OCI-LY7 (cell line): ENCODE measurements around the gene NOXA1. TPM values are rescaled to one million over a fixed set of nuclear protein-coding genes. Genes with fewer than 3 reads are reported as not detected.
A peak's percentile ranks its signal among the peaks of the same experiment; 100 is the strongest.

Source experiments
- BruUV-seq: library from RNA; stranded (reverse); fragments of 400-500 nt; replicated peaks from 2 replicates; lab custom pipeline; 2021; lab: Mats Ljungman, UMichigan
- CTCF ChIA-PET: fragments of 300-600 bp; sonication (Branson Sonifier 250); formaldehyde crosslinking; loops from one replicate; lab custom pipeline; 2022; ENCODE audit warnings: antibody characterized with exemption; ENCODE audit not compliant: unreplicated experiment; lab: Charles Lee
- POLR2A ChIA-PET: fragments of 300-600 bp; sonication (Branson Sonifier 250); formaldehyde crosslinking; loops from one replicate; lab custom pipeline; 2022; ENCODE audit warnings: antibody characterized with exemption; lab: Charles Lee
- DNase-seq: peaks from one replicate; pipeline ENCODE4 v3.0.0-alpha.2; 2015; ENCODE audit warnings: low spot score
- H2AFZ ChIP-seq: fragments of 200-600 bp; sonication (generic), shearing (Covaris generic); 2 replicates; pipeline ENCODE4 v1.6.1; 2014; ENCODE audit warnings: mild to moderate bottlenecking, antibody characterized with exemption, low read length, moderate library complexity
- H3K27ac ChIP-seq: fragments of 200-600 bp; sonication (generic); 2 replicates; pipeline ENCODE4 v1.5.1; 2014; ENCODE audit warnings: mixed run types, low read depth, mild to moderate bottlenecking, moderate library complexity, low read length, inconsistent platforms; ENCODE audit not compliant: poor library complexity, severe bottlenecking
- H3K36me3 ChIP-seq: fragments of 200-600 bp; sonication (generic); 2 replicates; pipeline ENCODE4 v1.6.1; 2014; ENCODE audit warnings: mild to moderate bottlenecking, antibody characterized with exemption, low read length, moderate library complexity, mixed read lengths; ENCODE audit not compliant: insufficient read depth
- H3K4me1 ChIP-seq: fragments of 200-600 bp; sonication (generic); 2 replicates; pipeline ENCODE4 v1.5.1; 2014; ENCODE audit warnings: mild to moderate bottlenecking, low read length; ENCODE audit not compliant: insufficient read depth, poor library complexity, severe bottlenecking
- H3K4me2 ChIP-seq: fragments of 200-600 bp; sonication (generic); 2 replicates; pipeline ENCODE4 v1.6.1; 2014; ENCODE audit warnings: mild to moderate bottlenecking, low read length
- H3K4me3 ChIP-seq: fragments of 200-600 bp; sonication (generic); 2 replicates; pipeline ENCODE4 v1.5.1; 2014; ENCODE audit warnings: mild to moderate bottlenecking, low read depth, low read length; ENCODE audit not compliant: poor library complexity, severe bottlenecking
- H3K79me2 ChIP-seq: fragments of 200-600 bp; sonication (generic); 2 replicates; pipeline ENCODE4 v1.6.1; 2016; ENCODE audit warnings: low read depth, mild to moderate bottlenecking, low read length, moderate library complexity, mixed read lengths; ENCODE audit not compliant: insufficient read depth
- H3K9me2 ChIP-seq: fragments of 200-600 bp; sonication (generic); 2 replicates; pipeline ENCODE4 v1.6.1; 2016; ENCODE audit warnings: mild to moderate bottlenecking, low read length, mixed read lengths; ENCODE audit not compliant: insufficient read depth
- H3K9me3 ChIP-seq: fragments of 200-600 bp; sonication (generic); 2 replicates; pipeline ENCODE4 v1.6.1; 2014; ENCODE audit warnings: mild to moderate bottlenecking, mixed run types, low read length, mixed read lengths
- H4K20me1 ChIP-seq: fragments of 200-600 bp; sonication (generic); 2 replicates; pipeline ENCODE4 v1.6.1; 2014; ENCODE audit warnings: mild to moderate bottlenecking, antibody characterized with exemption, low read length, moderate library complexity, mixed read lengths; ENCODE audit not compliant: insufficient read depth
- CTCF ChIP-seq: fragments of 200-600 bp; sonication (generic); conservative IDR thresholded peaks from 2 replicates; pipeline ENCODE4 v1.5.1; 2014; ENCODE audit warnings: mild to moderate bottlenecking, antibody characterized with exemption, low read length, moderate library complexity, mixed read lengths
- EZH2phosphoT487 ChIP-seq: fragments of 200-600 bp; sonication (generic); IDR thresholded peaks from 2 replicates; pipeline ENCODE4 v1.6.1; 2018; ENCODE audit warnings: low read depth, borderline replicate concordance, mild to moderate bottlenecking, mixed run types, antibody characterized with exemption, low read length, moderate library complexity, mixed read lengths
- intact Hi-C: fragments of 100-400 bp; cut with micrococcal nuclease; formaldehyde crosslinking; loops from one replicate; pipeline ENCODE4 v1.10.0; 2022; ENCODE audit not compliant: unreplicated experiment
- total RNA-seq, 2 experiments: library from RNA; depleted of rRNA in 1 of 2; stranded (reverse); fragments of >200 nt in 1 of 2; shearing (Covaris generic) in 1 of 2; gene quantifications; 2 replicates each; pipeline ENCODE4 v1.2.3, GENCODE V29; 2014 to 2022

Gene NOXA1
- total RNA-seq, 2 experiments from 2014 or later, result not detected

DNA sequence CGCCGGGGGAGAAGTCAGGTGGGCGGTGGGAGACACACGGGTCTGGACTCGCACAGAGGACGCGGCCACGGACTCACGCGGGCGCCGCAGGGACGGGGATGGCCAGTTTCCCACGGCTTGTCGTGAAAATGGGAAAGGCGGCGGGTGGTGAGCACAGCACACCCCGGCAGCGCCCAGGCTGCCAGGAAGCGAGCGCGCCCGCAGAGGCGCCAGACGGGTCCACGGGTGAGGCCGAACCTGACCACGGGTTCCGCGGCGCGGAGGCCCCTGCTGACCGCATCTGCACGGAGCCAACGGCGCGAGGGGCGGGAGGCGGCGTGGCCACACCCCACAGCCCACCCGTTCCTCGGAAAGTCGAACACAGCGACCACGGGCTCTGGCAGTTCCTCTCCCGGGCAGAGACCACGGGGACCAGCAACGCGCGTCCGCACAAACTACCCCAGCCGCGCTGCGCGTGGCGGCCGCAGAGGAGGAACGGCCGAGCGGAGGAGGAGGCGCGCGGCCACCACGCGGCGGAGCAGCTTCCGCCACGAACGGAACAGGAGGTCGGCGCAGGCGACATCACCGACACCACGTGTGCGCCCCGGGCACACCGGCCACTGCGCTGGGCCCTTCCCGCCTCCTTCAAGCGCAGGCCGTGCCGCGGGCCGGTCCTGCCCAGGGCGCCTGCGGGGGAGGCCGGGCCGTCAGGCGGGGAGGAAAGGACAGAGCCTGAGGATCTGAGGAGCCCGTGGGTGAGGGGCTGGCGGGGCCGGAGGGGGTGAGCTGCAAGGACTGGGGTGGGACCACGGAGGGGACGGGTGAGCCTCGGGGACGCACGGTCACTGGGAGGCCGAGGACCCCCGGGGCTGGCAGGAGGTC is 5.8 kb upstream of the NOXA1 start:
- TF ChIP-seq EZH2phosphoT487 (no peak), CTCF (no peak)
- no peaks in the 10 kb centered on the region for H4K20me1 ChIP-seq
- ChIA-PET CTCF (no interaction called here), POLR2A (no interaction called here)
- H3K4me2 ChIP-seq, result peak overlapping the region; percentile 65
- H2AFZ ChIP-seq, result peak overlapping the region; percentile 66; the same call in 1 of the 2 replicates
- intact Hi-C loops, result loop anchor here (10.0 kb wide), 1 partner anchor 93 kb away; no protein-coding TSS in a partner anchor
- peak; percentile 58 for DNase-seq
- H3K27ac ChIP-seq, result no peak overlapping the region
- peak overlapping the region; percentile 66 for H3K4me3 ChIP-seq
- no peaks in the 10 kb centered on the region for H3K9me2 ChIP-seq
- no peaks in the 10 kb centered on the region for H3K36me3 ChIP-seq
- BruUV-seq, result no TSS peak
- H3K4me1 ChIP-seq, result peaks cover 30% of the 10 kb centered on the region
- H3K79me2 ChIP-seq, result peaks cover 24% of the 10 kb centered on the region; the same call in 1 of the 2 replicates
- H3K9me3 ChIP-seq, result no peaks in the 10 kb centered on the region

GRCh38 chr9:137421838-137422603 is 1.2 kb upstream of the NOXA1 start:
- Histone ChIP-seq H3K9me2 (no peaks in the 10 kb centered on the region), H2AFZ (peak overlapping the region; percentile 75), H3K79me2 (peaks cover 25% of the 10 kb centered on the region; the same call in 1 of the 2 replicates), H3K36me3 (no peaks in the 10 kb centered on the region), H3K9me3 (no peaks in the 10 kb centered on the region), H3K4me1 (peaks cover 21% of the 10 kb centered on the region), H4K20me1 (no peaks in the 10 kb centered on the region), H3K4me3 (peak overlapping the region; percentile 84), H3K27ac (peak overlapping the region; percentile 36), H3K4me2 (peak overlapping the region; percentile 98)
- intact Hi-C loops, result no loop called here
- CTCF ChIA-PET, result no interaction called here
- TF ChIP-seq EZH2phosphoT487 (no peak), CTCF (no peak)
- POLR2A ChIA-PET, result interaction anchor here (0.6 to 1.1 kb wide), 3 partner anchors 10 to 120 kb away, joined by 3 read pairs; partner anchors contain the start of gene NRARP
- DNase-seq, result no peak
- BruUV-seq, result TSS peak; percentile 73
